HepG2 (cell line): ENCODE results near the gene SEBOX. TPM values are rescaled to one million over a fixed set of nuclear protein-coding genes. Genes with fewer than 3 reads are reported as not detected.

ENCODE experiments used
- CENPX ChIP-seq: sonication (generic); formaldehyde crosslinking; IDR thresholded peaks from 2 replicates; pipeline ENCODE4 v1.9.0; 2021; ENCODE audit warnings: mild to moderate bottlenecking, missing genetic modification reagents, moderate library complexity
- GABPB1 ChIP-seq: IDR thresholded peaks from 2 replicates; pipeline ENCODE4 v1.6.1; 2016; ENCODE audit warnings: mild to moderate bottlenecking, missing genetic modification reagents, moderate library complexity, missing compliant biosample characterization
- GTF2F1 ChIP-seq: fragments of 150-350 bp; IDR thresholded peaks from 2 replicates; pipeline ENCODE4 v1.6.1; 2014; ENCODE audit warnings: low read length
- HMG20B ChIP-seq: conservative IDR thresholded peaks from 2 replicates; pipeline ENCODE4 v1.6.1; 2016; ENCODE audit warnings: missing genetic modification reagents, missing compliant biosample characterization
- MAF1 ChIP-seq: sonication (generic); formaldehyde crosslinking; IDR thresholded peaks from 2 replicates; pipeline ENCODE4 v1.5.0; 2020; ENCODE audit warnings: missing genetic modification reagents, borderline replicate concordance
- MTA1 ChIP-seq: sonication (generic); formaldehyde crosslinking; IDR thresholded peaks from 2 replicates; pipeline ENCODE4 v1.4.0; 2020; ENCODE audit warnings: missing genetic modification reagents, mild to moderate bottlenecking, borderline replicate concordance
- PCBP1 ChIP-seq: fragments of 200-400 bp; formaldehyde crosslinking; IDR thresholded peaks from 2 replicates; pipeline ENCODE4 v1.6.1; 2017; ENCODE audit warnings: mild to moderate bottlenecking, low read depth, low read length, borderline replicate concordance
- SMYD3 ChIP-seq: sonication (generic); formaldehyde crosslinking; IDR thresholded peaks from 2 replicates; pipeline ENCODE4 v1.8.1; 2023; ENCODE audit warnings: mild to moderate bottlenecking, missing genetic modification reagents
- ZBTB38 ChIP-seq: sonication (generic); formaldehyde crosslinking; IDR thresholded peaks from 2 replicates; pipeline ENCODE4 v1.5.1; 2020; ENCODE audit warnings: mild to moderate bottlenecking, missing genetic modification reagents
- ZFP36L2 ChIP-seq: sonication (generic); formaldehyde crosslinking; IDR thresholded peaks from 2 replicates; pipeline ENCODE4 v1.4.0; 2020; ENCODE audit warnings: missing genetic modification reagents
- ZMAT3 ChIP-seq: sonication (generic); formaldehyde crosslinking; conservative IDR thresholded peaks from 2 replicates; pipeline ENCODE4 v1.7.0; 2021; ENCODE audit warnings: missing genetic modification reagents
- ZNF10 ChIP-seq: sonication (generic); formaldehyde crosslinking; IDR thresholded peaks from 2 replicates; pipeline ENCODE4 v1.4.0; 2020; ENCODE audit warnings: mild to moderate bottlenecking, low read depth, missing genetic modification reagents, borderline replicate concordance
- ZNF3 ChIP-seq: IDR thresholded peaks from 2 replicates; pipeline ENCODE4 v1.7.0; 2017; ENCODE audit warnings: inconsistent platforms
- ZNF383 ChIP-seq: sonication (generic); formaldehyde crosslinking; IDR thresholded peaks from 2 replicates; pipeline ENCODE4 v1.4.0; 2020; ENCODE audit warnings: missing genetic modification reagents, mild to moderate bottlenecking, borderline replicate concordance
- ZNF558 ChIP-seq: sonication (generic); formaldehyde crosslinking; IDR thresholded peaks from 2 replicates; pipeline ENCODE4 v1.9.0; 2022; ENCODE audit warnings: mild to moderate bottlenecking, missing genetic modification reagents, borderline replicate concordance
- polyA plus RNA-seq, 8 experiments: library from polyadenylated mRNA; depleted of rRNA in 3 of 8; stranded (reverse) in 7 of 8; unstranded in 1 of 8; fragments of >200 nt; fragmentation: Illumina TruSeq in 4 of 8; extraction: Trizol in 4 of 8; gene quantifications; 2 replicates each; pipeline versions ENCODE4 v1.2.1 to v1.2.3, GENCODE V29; 2011 to 2016; ENCODE audit warnings: low read depth in 4 of 8, missing spikeins in 1 of 8, mixed read lengths in 1 of 8; ENCODE audit not compliant: insufficient read depth in 1 of 8
- total RNA-seq, 5 experiments: library from RNA; depleted of rRNA; stranded (reverse); fragments of >200 nt; fragmentation: Illumina TruSeq; extraction: Trizol; gene quantifications; 2 replicates each; pipeline ENCODE4 v1.2.3, GENCODE V29; 2016; ENCODE audit warnings: low read depth in 1 of 5
- TF ChIP-seq, protein P1 (sequence below): sonication (generic); formaldehyde crosslinking; IDR thresholded peaks from 2 replicates; pipeline ENCODE4 v1.8.0; 2022; ENCODE audit warnings: mild to moderate bottlenecking, missing genetic modification reagents; ENCODE audit not compliant: insufficient replicate concordance
- TF ChIP-seq, protein P2 (sequence below): sonication (generic); formaldehyde crosslinking; conservative IDR thresholded peaks from 2 replicates; pipeline ENCODE4 v1.8.0; 2022; ENCODE audit warnings: low read depth, missing genetic modification reagents
- TF ChIP-seq, protein P3 (sequence below): sonication (generic); formaldehyde crosslinking; IDR thresholded peaks from 2 replicates; pipeline ENCODE4 v1.5.1; 2020; ENCODE audit warnings: missing genetic modification reagents, mild to moderate bottlenecking, borderline replicate concordance
- TF ChIP-seq, protein P4 (sequence below), 2 experiments: IDR thresholded peaks; 2 replicates each; pipeline ENCODE4 v1.6.1; 2011 to 2012; ENCODE audit warnings: low read length in 2 of 2, borderline replicate concordance in 1 of 2, low read depth in 1 of 2, mild to moderate bottlenecking in 1 of 2, moderate library complexity in 1 of 2

SEBOX gene
- total and polyA plus RNA-seq, 2 of the 13 experiments (the other 11 are each of a cell fraction or from before 2014, with no cell fraction given): not detected

DNA sequence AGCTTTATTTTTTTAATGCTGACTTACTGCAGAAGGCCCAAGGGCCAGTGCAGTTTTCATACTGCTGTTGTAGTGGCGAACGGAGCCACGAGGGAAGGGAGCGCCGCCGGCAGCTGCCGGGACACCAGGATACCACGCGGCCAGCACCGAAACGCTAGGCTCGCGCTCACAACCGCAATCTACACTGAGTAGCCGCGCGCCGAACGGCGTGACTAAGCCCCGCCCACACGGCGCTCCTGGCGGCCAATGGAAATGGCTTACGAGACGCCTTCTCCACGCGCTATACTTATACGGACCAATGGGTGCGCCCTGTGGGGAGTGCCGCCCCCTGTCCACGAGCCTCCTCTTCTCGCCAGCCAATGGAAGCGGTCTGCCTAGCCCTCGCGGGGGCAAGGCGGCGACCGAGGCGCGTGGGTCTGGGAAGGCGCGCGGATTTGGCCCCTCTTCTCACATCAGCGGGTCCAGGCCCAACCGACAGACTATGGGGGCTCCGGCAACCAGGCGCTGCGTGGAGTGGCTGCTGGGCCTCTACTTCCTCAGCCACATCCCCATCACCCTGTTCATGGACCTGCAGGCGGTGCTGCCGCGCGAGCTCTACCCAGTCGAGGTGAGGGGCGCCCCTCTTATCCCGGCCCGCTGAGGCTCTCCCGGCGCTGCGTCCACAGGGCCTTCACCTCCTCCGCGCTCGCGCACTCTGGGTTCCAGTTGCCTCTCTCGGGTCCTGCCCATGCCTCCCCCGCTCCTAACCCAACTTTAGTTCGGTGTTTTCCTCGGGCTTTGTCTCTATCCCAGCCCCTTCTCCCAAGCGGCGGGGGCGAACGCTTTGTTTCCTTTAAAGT lies 46.0 kb downstream of the SEBOX start, which contains the start of gene TMEM97 (continued):
- TF ChIP-seq, protein P1, sequence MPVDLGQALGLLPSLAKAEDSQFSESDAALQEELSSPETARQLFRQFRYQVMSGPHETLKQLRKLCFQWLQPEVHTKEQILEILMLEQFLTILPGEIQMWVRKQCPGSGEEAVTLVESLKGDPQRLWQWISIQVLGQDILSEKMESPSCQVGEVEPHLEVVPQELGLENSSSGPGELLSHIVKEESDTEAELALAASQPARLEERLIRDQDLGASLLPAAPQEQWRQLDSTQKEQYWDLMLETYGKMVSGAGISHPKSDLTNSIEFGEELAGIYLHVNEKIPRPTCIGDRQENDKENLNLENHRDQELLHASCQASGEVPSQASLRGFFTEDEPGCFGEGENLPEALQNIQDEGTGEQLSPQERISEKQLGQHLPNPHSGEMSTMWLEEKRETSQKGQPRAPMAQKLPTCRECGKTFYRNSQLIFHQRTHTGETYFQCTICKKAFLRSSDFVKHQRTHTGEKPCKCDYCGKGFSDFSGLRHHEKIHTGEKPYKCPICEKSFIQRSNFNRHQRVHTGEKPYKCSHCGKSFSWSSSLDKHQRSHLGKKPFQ (CRISPR knock-in tag): peak; percentile 81
- TF ChIP-seq CENPX (no peak), ZBTB38 (no peak), ZNF3 (CRISPR knock-in tag) (no peak), MTA1 (no peak), ZMAT3 (peak; percentile 83), GABPB1 (CRISPR knock-in tag) (peak; percentile 70; the same call in 1 of the 2 replicates), ZNF558 (peak; percentile 80; the same call in 1 of the 2 replicates), ZNF10 (no peak), GTF2F1 (no peak), MAF1 (CRISPR knock-in tag) (peak; percentile 94), HMG20B (CRISPR knock-in tag) (peak; percentile 34; the same call in 1 of the 2 replicates), ZFP36L2 (0 out of 2 replicates have a peak, but pooled peaks have one; percentile 21), PCBP1 (no peak), SMYD3 (peak; percentile 96), ZNF383 (no peak)
- TF ChIP-seq, protein P2, sequence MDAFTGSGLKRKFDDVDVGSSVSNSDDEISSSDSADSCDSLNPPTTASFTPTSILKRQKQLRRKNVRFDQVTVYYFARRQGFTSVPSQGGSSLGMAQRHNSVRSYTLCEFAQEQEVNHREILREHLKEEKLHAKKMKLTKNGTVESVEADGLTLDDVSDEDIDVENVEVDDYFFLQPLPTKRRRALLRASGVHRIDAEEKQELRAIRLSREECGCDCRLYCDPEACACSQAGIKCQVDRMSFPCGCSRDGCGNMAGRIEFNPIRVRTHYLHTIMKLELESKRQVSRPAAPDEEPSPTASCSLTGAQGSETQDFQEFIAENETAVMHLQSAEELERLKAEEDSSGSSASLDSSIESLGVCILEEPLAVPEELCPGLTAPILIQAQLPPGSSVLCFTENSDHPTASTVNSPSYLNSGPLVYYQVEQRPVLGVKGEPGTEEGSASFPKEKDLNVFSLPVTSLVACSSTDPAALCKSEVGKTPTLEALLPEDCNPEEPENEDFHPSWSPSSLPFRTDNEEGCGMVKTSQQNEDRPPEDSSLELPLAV (CRISPR knock-in tag): no peak
- TF ChIP-seq, protein P3, sequence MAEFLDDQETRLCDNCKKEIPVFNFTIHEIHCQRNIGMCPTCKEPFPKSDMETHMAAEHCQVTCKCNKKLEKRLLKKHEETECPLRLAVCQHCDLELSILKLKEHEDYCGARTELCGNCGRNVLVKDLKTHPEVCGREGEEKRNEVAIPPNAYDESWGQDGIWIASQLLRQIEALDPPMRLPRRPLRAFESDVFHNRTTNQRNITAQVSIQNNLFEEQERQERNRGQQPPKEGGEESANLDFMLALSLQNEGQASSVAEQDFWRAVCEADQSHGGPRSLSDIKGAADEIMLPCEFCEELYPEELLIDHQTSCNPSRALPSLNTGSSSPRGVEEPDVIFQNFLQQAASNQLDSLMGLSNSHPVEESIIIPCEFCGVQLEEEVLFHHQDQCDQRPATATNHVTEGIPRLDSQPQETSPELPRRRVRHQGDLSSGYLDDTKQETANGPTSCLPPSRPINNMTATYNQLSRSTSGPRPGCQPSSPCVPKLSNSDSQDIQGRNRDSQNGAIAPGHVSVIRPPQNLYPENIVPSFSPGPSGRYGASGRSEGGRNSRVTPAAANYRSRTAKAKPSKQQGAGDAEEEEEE (CRISPR knock-in tag): no peak
- TF ChIP-seq, protein P4, sequence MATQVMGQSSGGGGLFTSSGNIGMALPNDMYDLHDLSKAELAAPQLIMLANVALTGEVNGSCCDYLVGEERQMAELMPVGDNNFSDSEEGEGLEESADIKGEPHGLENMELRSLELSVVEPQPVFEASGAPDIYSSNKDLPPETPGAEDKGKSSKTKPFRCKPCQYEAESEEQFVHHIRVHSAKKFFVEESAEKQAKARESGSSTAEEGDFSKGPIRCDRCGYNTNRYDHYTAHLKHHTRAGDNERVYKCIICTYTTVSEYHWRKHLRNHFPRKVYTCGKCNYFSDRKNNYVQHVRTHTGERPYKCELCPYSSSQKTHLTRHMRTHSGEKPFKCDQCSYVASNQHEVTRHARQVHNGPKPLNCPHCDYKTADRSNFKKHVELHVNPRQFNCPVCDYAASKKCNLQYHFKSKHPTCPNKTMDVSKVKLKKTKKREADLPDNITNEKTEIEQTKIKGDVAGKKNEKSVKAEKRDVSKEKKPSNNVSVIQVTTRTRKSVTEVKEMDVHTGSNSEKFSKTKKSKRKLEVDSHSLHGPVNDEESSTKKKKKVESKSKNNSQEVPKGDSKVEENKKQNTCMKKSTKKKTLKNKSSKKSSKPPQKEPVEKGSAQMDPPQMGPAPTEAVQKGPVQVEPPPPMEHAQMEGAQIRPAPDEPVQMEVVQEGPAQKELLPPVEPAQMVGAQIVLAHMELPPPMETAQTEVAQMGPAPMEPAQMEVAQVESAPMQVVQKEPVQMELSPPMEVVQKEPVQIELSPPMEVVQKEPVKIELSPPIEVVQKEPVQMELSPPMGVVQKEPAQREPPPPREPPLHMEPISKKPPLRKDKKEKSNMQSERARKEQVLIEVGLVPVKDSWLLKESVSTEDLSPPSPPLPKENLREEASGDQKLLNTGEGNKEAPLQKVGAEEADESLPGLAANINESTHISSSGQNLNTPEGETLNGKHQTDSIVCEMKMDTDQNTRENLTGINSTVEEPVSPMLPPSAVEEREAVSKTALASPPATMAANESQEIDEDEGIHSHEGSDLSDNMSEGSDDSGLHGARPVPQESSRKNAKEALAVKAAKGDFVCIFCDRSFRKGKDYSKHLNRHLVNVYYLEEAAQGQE (IDR thresholded peaks at IDR 0.05; ENCODE audit: borderline replicate concordance in 1 of 2, low read depth in 1 of 2, low read length in 2 of 2): peak in 1 of 2 experiments; percentile 33; a peak in 1 of 4 replicates
